Measurements from ENCODE around the gene FNBP1. TPM values are rescaled to one million over a fixed set of nuclear protein-coding genes. Genes with fewer than 3 reads are reported as not detected.

Gene FNBP1
- total and polyA plus RNA-seq, 10 of the 15 experiments (the other 5 are each of a cell fraction or from before 2014, with no cell fraction given) = 64.5 to 353 (median 179) TPM

GRCh38 chr9:129884220-129885017, 158.6 kb downstream of the FNBP1 start:
- Histone ChIP-seq H3K27me3 (replicated peaks in 1 of 2; ENCODE audit: control insufficient read depth in 2 of 2, insufficient read depth in 2 of 2, low read length in 1 of 2) (no peaks in the 10 kb centered on the region), H3K36me3 (ENCODE audit: control insufficient read depth in 2 of 2, insufficient read depth in 2 of 2, low read length in 1 of 2) (peaks cover 0 to 3% of the 10 kb centered on the region in 2 experiments; a peak in 2 of 4 replicates), H4K20me1 (ENCODE audit: control insufficient read depth, insufficient read depth) (no peaks in the 10 kb centered on the region; the same call in 1 of the 2 replicates), H3K9me3 (replicated peaks; ENCODE audit: control insufficient read depth, insufficient read depth, low read length) (no peaks in the 10 kb centered on the region), H3K4me2 (ENCODE audit: control insufficient read depth, insufficient read depth) (peak overlapping the region; percentile 100), H3K4me3 (peak overlapping the region; percentile 74), H3K27ac (ENCODE audit: control insufficient read depth, insufficient read depth) (peak overlapping the region; percentile 96), H2AFZ (ENCODE audit: control insufficient read depth, low read depth, low read length) (no peak overlapping the region), H3K9ac (ENCODE audit: control insufficient read depth, insufficient read depth, low read length) (peak overlapping the region; percentile 90), H3K79me2 (ENCODE audit: control insufficient read depth, insufficient read depth, low read length) (peaks cover 38% of the 10 kb centered on the region), H3K4me1 (ENCODE audit: control insufficient read depth, insufficient read depth, low read length) (peaks cover 50% of the 10 kb centered on the region)
- POLR2A ChIA-PET = interaction anchor here (0.7 to 5.2 kb wide), 6 partner anchors 49 to 160 kb away, joined by 3 to 79 read pairs (median 4); partner anchors contain the start of gene C9orf78
- BruUV-seq (replicated peaks) = TSS peak; percentile 58
- CTCF ChIA-PET = interaction anchor here (0.7 to 2.8 kb wide), 16 partner anchors 11 to 352 kb away, joined by 3 to 19 read pairs (median 6); no protein-coding TSS in a partner anchor
- RAD21 ChIA-PET (ENCODE audit: unreplicated experiment) = interaction anchor here (1.3 to 5.4 kb wide), 7 partner anchors 49 to 215 kb away, joined by 3 to 89 read pairs (median 18); no protein-coding TSS in a partner anchor
- DNase-seq (ENCODE audit: low read depth, low spot score) (peak; percentile 83), ATAC-seq (peak; percentile 64), FAIRE-seq (peak; percentile 99)
- under 1% methylated on average over 24 of the region's 24 CpGs for WGBS (ENCODE audit: insufficient coverage, insufficient replicate concordance, low lambda C conversion rate, missing lambda C conversion rate)
- in situ Hi-C loops (cut with MboI) = loop anchor here (5.0 kb wide), 2 partner anchors 108 to 158 kb away; partner anchors contain the start of gene FNBP1
- intact Hi-C loops (cut with micrococcal nuclease; ENCODE audit: unreplicated experiment) = loop anchor here (1.0 to 5.0 kb wide), 3 partner anchors 49 to 213 kb away; partner anchors contain the start of genes C9orf78 and USP20
- SMC1A ChIA-PET (ENCODE audit: uncharacterized antibody, unreplicated experiment) = interaction anchor here (0.8 to 3.1 kb wide), 16 partner anchors 13 to 244 kb away, joined by 3 to 29 read pairs (median 4); partner anchors contain the start of gene C9orf78
- TF ChIP-seq PML (IDR thresholded peaks at IDR 0.05; ENCODE audit: low read length) = no peak
- peak; percentile 63; the same call in 1 of the 3 replicates for TF ChIP-seq POU2F2 (IDR thresholded peaks at IDR 0.05; ENCODE audit: borderline replicate concordance, low read depth, low read length)
- 0 out of 3 replicates have a peak, but pooled peaks of 1 of the 2 experiments have one; percentile 49 for TF ChIP-seq EGR1 (IDR thresholded peaks at IDR 0.05; ENCODE audit: borderline replicate concordance in 1 of 2, low read depth in 2 of 2, low read length in 2 of 2)
- TF ChIP-seq JUND (IDR thresholded peaks at IDR 0.05; ENCODE audit: low read depth, low read length) = no peak
- TF ChIP-seq MYB (IDR thresholded peaks at IDR 0.05; ENCODE audit: borderline replicate concordance, low read depth, low read length) = no peak
- no peak for TF ChIP-seq LARP7 (IDR thresholded peaks at IDR 0.05)
- 0 out of 2 replicates have a peak, but pooled peaks have one; percentile 40 for TF ChIP-seq TBL1XR1 (IDR thresholded peaks at IDR 0.05; ENCODE audit: low read depth, low read length)
- no peak for TF ChIP-seq CUX1 (IDR thresholded peaks at IDR 0.05; ENCODE audit: insufficient replicate concordance, low read depth, low read length)
- no peak for TF ChIP-seq MEF2B (IDR thresholded peaks at IDR 0.05; ENCODE audit: partially characterized antibody, poor library complexity, severe bottlenecking)
- peak; percentile 31; the same call in 1 of the 2 replicates for TF ChIP-seq IRF4 (IDR thresholded peaks at IDR 0.05; ENCODE audit: low read depth, low read length)
- TF ChIP-seq, protein P1, sequence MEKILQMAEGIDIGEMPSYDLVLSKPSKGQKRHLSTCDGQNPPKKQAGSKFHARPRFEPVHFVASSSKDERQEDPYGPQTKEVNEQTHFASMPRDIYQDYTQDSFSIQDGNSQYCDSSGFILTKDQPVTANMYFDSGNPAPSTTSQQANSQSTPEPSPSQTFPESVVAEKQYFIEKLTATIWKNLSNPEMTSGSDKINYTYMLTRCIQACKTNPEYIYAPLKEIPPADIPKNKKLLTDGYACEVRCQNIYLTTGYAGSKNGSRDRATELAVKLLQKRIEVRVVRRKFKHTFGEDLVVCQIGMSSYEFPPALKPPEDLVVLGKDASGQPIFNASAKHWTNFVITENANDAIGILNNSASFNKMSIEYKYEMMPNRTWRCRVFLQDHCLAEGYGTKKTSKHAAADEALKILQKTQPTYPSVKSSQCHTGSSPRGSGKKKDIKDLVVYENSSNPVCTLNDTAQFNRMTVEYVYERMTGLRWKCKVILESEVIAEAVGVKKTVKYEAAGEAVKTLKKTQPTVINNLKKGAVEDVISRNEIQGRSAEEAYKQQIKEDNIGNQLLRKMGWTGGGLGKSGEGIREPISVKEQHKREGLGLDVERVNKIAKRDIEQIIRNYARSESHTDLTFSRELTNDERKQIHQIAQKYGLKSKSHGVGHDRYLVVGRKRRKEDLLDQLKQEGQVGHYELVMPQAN (conservative IDR thresholded peaks at IDR 0.05) = peak; percentile 46; the same call in 1 of the 2 replicates
- TF ChIP-seq BACH1 (IDR thresholded peaks at IDR 0.05; ENCODE audit: borderline replicate concordance) = 0 out of 2 replicates have a peak, but pooled peaks have one; percentile 32
- TF ChIP-seq MXI1 (IDR thresholded peaks at IDR 0.05; ENCODE audit: low read depth, low read length) = peak; percentile 78
- TF ChIP-seq TCF7 (IDR thresholded peaks at IDR 0.05; ENCODE audit: borderline replicate concordance) = no peak
- TF ChIP-seq SRF (IDR thresholded peaks at IDR 0.05; ENCODE audit: low read depth in 2 of 2, low read length in 2 of 2) = 0 out of 4 replicates have a peak, but pooled peaks of 1 of the 2 experiments have one; percentile 33
